Measurements from ENCODE around the gene KLK15.

- TF ChIP-seq HDAC2 (IDR thresholded peaks at IDR 0.05) (0 out of 2 replicates have a peak, but pooled peaks have one; percentile 31), MYC (IDR thresholded peaks at IDR 0.05; ENCODE audit: borderline replicate concordance, low read length) (peak; percentile 97), EP300 (IDR thresholded peaks at IDR 0.05) (no peak), CTCF (IDR thresholded peaks at IDR 0.05) (no peak), JUN (IDR thresholded peaks at IDR 0.05) (peak; percentile 99 to 100), POLR2A (IDR thresholded peaks at IDR 0.05; ENCODE audit: low read length) (peak; percentile 97)
- TF ChIP-seq, protein P1, sequence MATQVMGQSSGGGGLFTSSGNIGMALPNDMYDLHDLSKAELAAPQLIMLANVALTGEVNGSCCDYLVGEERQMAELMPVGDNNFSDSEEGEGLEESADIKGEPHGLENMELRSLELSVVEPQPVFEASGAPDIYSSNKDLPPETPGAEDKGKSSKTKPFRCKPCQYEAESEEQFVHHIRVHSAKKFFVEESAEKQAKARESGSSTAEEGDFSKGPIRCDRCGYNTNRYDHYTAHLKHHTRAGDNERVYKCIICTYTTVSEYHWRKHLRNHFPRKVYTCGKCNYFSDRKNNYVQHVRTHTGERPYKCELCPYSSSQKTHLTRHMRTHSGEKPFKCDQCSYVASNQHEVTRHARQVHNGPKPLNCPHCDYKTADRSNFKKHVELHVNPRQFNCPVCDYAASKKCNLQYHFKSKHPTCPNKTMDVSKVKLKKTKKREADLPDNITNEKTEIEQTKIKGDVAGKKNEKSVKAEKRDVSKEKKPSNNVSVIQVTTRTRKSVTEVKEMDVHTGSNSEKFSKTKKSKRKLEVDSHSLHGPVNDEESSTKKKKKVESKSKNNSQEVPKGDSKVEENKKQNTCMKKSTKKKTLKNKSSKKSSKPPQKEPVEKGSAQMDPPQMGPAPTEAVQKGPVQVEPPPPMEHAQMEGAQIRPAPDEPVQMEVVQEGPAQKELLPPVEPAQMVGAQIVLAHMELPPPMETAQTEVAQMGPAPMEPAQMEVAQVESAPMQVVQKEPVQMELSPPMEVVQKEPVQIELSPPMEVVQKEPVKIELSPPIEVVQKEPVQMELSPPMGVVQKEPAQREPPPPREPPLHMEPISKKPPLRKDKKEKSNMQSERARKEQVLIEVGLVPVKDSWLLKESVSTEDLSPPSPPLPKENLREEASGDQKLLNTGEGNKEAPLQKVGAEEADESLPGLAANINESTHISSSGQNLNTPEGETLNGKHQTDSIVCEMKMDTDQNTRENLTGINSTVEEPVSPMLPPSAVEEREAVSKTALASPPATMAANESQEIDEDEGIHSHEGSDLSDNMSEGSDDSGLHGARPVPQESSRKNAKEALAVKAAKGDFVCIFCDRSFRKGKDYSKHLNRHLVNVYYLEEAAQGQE (IDR thresholded peaks at IDR 0.05), result peak; percentile 37; the same call in 1 of the 2 replicates
Measured at GRCh38 chr19:50804420-50805272, 28.7 kb downstream of the KLK15 start.

Data from A549 (cell line).